Mucosa of stomach (tissue), 1 donor: ENCODE results near the gene NUP42.
A peak's percentile ranks its signal among the peaks of the same experiment; 100 is the strongest.
"Not testable (repeated sequence)": the region's sequence is repeated elsewhere in the genome, so short reads cannot be mapped to it uniquely, and the experiment has no call there.

Source experiments
- H3K27me3 ChIP-seq: one replicate; pipeline ENCODE4 v1.7.0; 2013; ENCODE audit warnings: mild to moderate bottlenecking, low read length; ENCODE audit not compliant: control insufficient read depth, insufficient read depth
- H3K36me3 ChIP-seq: one replicate; pipeline ENCODE4 v1.7.0; 2013; ENCODE audit warnings: low read length; ENCODE audit not compliant: control insufficient read depth, insufficient read depth
- H3K4me1 ChIP-seq: one replicate; pipeline ENCODE4 v1.7.0; 2013; ENCODE audit warnings: mild to moderate bottlenecking, low read length; ENCODE audit not compliant: control insufficient read depth, insufficient read depth
- H3K4me3 ChIP-seq: one replicate; pipeline ENCODE4 v1.7.0; 2013; ENCODE audit warnings: low read length
- H3K9ac ChIP-seq: one replicate; pipeline ENCODE4 v1.7.0; 2013; ENCODE audit warnings: mild to moderate bottlenecking, low read length, moderate library complexity
- H3K9me3 ChIP-seq: one replicate; pipeline ENCODE4 v1.7.0; 2013; ENCODE audit warnings: mild to moderate bottlenecking, low read length, moderate library complexity; ENCODE audit not compliant: control insufficient read depth
- donor health status: Pancreatic carcinoma.

NUP42 gene

DNA sequence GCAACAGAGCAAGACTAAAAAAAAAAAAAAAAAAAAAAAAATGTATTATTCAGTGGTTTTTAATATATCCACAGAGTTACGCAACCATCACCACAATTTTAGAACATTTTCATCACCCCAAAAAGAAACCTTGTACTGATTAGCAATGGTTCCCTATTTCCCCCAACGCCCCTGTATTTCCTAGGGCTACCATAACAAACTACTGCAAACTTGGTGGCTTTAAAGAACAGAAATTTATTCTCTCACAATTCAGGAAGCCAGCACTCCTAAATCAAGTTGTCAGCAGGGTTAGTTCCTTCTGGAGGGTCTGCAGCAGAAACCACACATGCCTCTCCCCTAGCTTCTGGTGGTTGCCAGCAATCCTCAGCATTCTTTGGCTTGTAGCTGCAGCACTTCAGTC lies 5.9 kb upstream of the NUP42 start:
- no peaks in the 10 kb centered on the region for H3K9me3 ChIP-seq
- no peaks in the 10 kb centered on the region for H3K27me3 ChIP-seq
- H3K4me1 ChIP-seq, result no peaks in the 10 kb centered on the region
- no peak overlapping the region for H3K9ac ChIP-seq
- no peaks in the 10 kb centered on the region for H3K36me3 ChIP-seq
- no peak overlapping the region for H3K4me3 ChIP-seq

DNA sequence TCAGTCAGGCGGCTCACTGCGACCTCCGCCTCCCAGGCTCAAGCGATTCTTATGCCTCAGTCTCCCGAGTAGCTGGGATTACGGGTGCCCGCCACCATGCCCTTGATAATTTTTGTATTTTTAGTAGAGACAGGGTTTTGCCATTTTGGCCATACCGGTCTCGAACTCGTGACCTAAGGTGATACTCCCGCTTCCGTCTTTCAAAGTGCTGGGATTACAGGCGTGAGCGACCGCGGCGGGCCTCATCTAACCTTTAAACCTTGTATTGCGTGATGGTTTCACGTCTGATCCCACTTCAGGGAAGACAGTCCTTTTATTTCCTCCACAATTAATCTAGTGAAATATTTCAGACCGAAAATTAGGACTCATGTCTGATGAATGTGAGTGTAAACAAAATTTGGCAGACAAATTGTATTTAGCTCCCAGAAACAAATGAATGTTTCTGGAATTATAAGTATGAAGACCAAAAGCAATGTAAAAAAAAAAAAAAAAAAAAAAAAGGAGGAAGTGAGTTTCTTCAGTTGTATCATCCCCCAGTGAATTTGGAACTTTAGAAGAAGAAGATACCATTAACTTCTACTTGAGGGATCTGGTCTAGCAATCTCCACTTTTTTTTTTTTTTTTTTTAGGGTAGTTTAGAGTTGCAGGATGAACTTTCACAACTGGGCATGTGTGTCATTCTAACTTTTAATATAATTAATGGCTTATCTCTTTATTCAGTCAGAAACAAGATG lies 1.6 kb downstream of the NUP42 start:
- no peak overlapping the region for H3K4me3 ChIP-seq
- H3K4me1 ChIP-seq, result peaks cover 8% of the 10 kb centered on the region
- H3K27me3 ChIP-seq, result no peaks in the 10 kb centered on the region
- no peak overlapping the region for H3K9ac ChIP-seq
- no peaks in the 10 kb centered on the region for H3K36me3 ChIP-seq
- H3K9me3 ChIP-seq, result no peaks in the 10 kb centered on the region

DNA sequence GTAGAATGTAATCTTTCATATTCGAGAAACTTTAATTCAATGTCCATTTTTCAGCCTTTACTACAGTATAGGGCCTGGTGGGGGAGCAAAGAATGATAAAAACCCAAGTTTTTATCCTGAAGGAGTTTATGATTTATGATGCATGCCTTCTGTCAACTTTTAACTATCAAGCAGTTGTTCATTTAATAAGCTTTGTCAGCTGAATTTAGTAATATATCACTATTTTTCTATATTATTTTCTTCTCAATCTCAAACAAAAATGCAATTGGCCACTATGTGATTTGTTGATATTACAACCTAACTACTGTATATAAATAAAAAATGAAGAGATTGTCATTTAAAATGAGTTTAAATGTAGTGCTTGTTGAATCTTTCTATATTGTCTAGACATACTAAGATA lies 2.4 kb downstream of the NUP42 start:
- H3K4me3 ChIP-seq, result no peak overlapping the region
- H3K9me3 ChIP-seq, result no peaks in the 10 kb centered on the region
- no peaks in the 10 kb centered on the region for H3K27me3 ChIP-seq
- H3K9ac ChIP-seq, result no peak overlapping the region
- H3K4me1 ChIP-seq, result peaks cover 8% of the 10 kb centered on the region
- no peaks in the 10 kb centered on the region for H3K36me3 ChIP-seq

DNA sequence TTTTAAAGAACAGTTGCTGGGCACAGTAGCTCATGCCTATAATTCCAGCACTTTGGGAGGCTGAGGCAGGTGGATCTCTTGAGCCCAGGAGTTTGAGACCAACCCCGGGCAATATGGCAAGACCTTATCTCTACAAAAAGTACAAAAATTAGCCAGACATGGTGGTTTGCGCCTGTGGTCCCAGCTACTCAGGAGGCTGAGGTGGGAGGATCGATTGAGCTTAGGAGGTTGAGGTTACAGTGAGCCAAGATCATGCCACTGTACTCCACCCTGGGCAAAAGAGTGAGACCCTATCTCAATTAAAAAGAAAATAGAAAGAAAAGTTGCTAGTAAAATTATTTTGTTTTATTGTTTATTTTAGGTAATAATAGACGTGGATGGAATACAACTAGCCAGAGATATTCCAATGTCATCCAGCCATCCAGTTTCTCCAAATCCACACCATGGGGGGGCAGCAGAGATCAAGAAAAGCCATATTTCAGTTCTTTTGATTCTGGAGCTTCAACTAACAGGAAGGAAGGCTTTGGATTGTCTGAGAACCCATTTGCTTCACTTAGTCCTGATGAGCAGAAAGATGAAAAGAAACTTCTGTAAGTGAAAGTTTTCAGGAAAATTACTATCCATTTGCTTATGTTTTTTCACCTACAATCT lies 3.0 kb downstream of the NUP42 start:
- Histone ChIP-seq H3K27me3 (no peaks in the 10 kb centered on the region), H3K36me3 (no peaks in the 10 kb centered on the region), H3K4me3 (no peak overlapping the region), H3K9ac (no peak overlapping the region), H3K4me1 (peaks cover 8% of the 10 kb centered on the region), H3K9me3 (no peaks in the 10 kb centered on the region)

DNA sequence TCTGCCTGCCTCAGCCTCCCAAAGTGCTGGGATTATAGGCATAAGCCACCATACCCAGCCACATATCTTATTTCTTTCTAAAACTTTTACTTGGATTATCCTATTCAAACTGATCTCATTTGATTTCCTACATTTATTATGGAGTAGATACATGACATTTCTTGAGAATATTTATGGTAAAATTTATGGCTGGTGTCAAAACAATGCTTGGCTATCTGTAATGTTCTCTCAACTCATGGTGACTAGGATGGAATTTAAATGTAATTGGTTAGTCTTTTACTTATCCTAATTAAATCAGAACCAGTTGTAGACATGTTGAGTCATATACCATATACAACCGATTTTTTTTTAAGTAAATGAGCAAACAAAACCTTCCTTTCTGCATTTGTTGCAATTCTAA lies 4.1 kb downstream of the NUP42 start:
- Histone ChIP-seq H3K9me3 (no peaks in the 10 kb centered on the region), H3K27me3 (no peaks in the 10 kb centered on the region), H3K4me3 (no peak overlapping the region), H3K36me3 (no peaks in the 10 kb centered on the region), H3K9ac (no peak overlapping the region), H3K4me1 (peaks cover 8% of the 10 kb centered on the region)

DNA sequence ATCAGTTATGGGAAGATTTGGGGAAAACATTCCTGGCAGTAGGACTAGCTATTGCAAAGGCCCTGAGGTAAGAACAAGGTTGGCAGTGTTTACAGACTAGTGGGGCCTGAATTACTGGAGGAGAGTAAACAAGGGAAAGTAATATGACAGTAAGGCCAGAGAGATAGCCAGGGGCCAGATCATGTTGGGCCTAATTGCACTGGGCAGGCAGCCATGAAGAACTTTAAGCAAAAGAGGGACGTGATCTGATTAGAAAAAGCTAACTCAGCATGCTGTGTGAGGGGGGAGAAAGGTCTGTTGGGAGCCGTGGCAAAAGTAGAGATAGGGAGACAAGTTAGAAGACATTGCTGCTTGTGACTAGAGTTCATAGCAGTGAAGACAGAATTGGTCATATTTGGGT lies 9.2 kb downstream of the NUP42 start:
- Histone ChIP-seq H3K27me3 (no peaks in the 10 kb centered on the region), H3K36me3 (peaks cover 5% of the 10 kb centered on the region), H3K9ac (no peak overlapping the region), H3K4me3 (no peak overlapping the region), H3K4me1 (no peaks in the 10 kb centered on the region), H3K9me3 (no peaks in the 10 kb centered on the region)

DNA sequence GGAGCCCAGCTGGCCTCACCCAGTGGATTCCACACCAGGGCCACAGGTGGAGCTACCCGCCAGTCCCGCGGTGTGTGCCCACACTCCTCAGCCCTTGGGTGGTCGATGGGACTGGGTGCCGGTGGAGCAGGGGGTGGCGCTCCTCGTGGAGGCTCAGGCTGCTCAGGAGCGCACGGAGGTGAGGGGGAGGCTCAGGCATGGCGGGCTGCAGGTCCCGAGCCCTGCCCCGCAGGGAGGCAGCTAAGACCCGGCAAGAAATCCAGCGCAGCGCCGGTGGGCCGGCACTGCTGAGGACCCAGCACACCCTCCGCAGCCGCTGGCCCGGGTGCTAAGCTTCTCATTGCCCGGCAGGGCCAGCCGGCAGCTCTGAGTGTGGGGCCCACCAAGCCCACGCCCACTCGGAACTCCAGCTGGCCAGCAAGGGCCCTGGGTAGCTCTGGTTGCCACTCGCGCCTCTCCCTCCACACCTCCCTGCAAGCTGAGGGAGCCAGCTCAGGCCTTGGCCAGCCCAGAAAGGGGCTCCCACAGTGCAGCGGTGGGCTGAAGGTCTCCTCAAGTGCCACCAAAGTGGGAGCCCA lies 11.9 kb downstream of the NUP42 start:
- H3K4me3 ChIP-seq, H3K36me3 ChIP-seq, H3K27me3 ChIP-seq, H3K9ac ChIP-seq, H3K4me1 ChIP-seq, H3K9me3 ChIP-seq: not testable (repeated sequence)

DNA sequence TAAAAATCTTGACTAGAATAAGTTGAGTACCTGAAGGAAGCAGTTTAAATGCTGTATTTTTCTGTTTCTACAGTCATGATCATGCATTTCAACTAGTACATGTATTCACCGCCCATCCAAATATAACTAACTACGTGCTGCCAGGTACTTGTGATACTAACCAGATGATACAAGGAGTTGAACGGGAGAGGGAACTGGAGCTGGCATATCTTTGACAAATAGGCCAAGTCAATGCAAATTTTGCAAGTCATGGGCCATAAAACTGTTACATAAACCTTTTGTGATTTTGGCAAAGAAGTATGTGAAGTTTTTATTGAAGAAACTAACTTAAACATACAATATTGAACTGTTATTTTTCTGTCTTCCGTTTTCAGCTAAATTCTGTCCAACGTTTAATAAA lies 14.5 kb downstream of the NUP42 start:
- Histone ChIP-seq H3K36me3 (peaks cover 5% of the 10 kb centered on the region), H3K4me1 (no peaks in the 10 kb centered on the region), H3K9ac (no peak overlapping the region), H3K27me3 (no peaks in the 10 kb centered on the region), H3K9me3 (no peaks in the 10 kb centered on the region), H3K4me3 (no peak overlapping the region)

DNA sequence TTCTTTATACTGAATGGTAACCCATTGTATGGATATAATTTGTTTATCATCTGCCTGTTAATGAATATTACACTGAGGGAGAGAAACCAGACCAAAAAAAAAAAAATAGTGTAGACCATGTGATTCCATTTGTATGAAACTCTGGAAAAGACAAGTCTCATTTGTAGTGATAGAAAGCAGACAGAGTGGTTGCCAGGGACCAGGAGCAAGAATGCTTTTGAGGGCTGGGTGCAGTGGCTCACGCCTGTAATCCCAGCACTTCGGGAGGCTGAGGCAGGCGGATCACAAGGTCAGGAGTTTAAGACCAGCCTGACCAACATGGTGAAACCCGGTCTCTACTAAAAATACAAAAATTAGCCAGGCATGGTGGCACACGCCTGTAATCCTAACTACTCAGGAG lies 15.9 kb downstream of the NUP42 start:
- H3K4me3 ChIP-seq, H3K9ac ChIP-seq, H3K9me3 ChIP-seq, H3K4me1 ChIP-seq, H3K27me3 ChIP-seq, H3K36me3 ChIP-seq: not testable (repeated sequence)

DNA sequence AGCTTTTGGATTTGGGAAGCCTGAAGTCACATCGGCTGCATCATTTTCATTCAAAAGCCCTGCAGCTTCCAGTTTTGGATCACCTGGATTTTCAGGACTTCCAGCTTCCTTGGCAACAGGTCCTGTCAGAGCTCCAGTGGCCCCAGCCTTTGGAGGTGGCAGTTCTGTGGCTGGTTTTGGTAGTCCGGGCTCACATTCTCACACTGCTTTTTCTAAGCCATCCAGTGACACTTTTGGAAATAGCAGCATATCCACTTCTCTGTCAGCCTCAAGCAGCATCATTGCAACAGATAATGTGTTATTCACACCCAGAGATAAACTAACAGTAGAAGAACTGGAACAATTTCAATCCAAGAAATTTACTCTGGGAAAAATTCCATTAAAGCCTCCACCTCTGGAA lies 18.5 kb downstream of the NUP42 start:
- Histone ChIP-seq H3K9ac (no peak overlapping the region), H3K36me3 (no peaks in the 10 kb centered on the region), H3K4me3 (no peak overlapping the region), H3K4me1 (no peaks in the 10 kb centered on the region), H3K27me3 (no peaks in the 10 kb centered on the region), H3K9me3 (no peaks in the 10 kb centered on the region)

DNA sequence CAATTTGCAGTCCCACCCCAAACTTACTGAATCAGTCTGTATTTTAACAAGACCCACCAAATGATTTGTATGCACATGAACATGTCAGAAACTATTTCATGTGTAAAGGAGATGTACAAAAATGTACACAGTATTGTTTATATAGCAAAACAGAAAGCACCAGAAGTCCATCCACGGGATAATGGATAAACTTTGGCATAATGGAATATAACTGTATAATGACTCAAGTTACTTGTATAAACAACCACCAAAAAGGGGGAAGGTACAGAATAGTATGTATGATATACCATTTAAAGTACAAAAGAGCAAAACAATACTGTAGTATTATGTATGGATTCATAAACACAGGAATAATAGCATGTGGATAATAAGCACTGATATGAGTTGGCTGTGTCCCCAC lies 22.4 kb downstream of the NUP42 start:
- Histone ChIP-seq H3K9me3 (no peaks in the 10 kb centered on the region), H3K4me1 (no peaks in the 10 kb centered on the region), H3K9ac (no peak overlapping the region), H3K4me3 (no peak overlapping the region), H3K36me3 (no peaks in the 10 kb centered on the region), H3K27me3 (peaks cover 12% of the 10 kb centered on the region)

DNA sequence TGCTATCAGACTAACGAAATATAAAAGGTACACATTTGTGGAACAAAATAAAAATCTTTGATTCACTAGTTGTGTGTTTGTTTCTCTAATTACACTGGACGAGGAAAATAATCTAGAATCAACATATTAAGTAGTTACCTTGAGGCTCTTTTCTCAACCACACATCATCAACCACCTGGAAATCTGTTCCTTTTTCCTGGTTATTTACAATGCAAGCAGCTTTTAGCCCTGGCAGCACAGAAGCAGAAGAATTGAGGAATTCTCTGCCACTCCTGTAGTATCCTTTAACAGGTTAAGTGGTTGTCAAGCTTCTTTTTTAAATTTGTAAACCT lies 23.7 kb downstream of the NUP42 start:
- Histone ChIP-seq H3K9ac (peak overlapping the region; percentile 31), H3K4me3 (no peak overlapping the region), H3K27me3 (peaks cover 12% of the 10 kb centered on the region), H3K4me1 (no peaks in the 10 kb centered on the region), H3K9me3 (no peaks in the 10 kb centered on the region), H3K36me3 (no peaks in the 10 kb centered on the region)
